Measurements from ENCODE around the gene MCC. TPM values are rescaled to one million over a fixed set of nuclear protein-coding genes. Genes with fewer than 3 reads are reported as not detected.

MCC gene
- total RNA-seq, 3 donors from 2014 or later (not counting 1 experiment from before 2014, with no cell fraction given) = 0.68 to 1.8 (median 1.4) TPM

- H3K4me1 ChIP-seq (ENCODE audit: control insufficient read depth, insufficient read depth, low read length) = no peaks in the 10 kb centered on the region
- intact Hi-C loops (cut with micrococcal nuclease) = no loop called here
Observed at GRCh38 chr5:113230711-113231652, 257.3 kb downstream of the MCC start.

GRCh38 chr5:113227798-113228197 is 260.5 kb downstream of the MCC start:
- no peak overlapping the region for H3K4me3 ChIP-seq (ENCODE audit: low read length)
- H3K27ac ChIP-seq (ENCODE audit: low read length) = no peak overlapping the region
- Mint-ChIP-seq H3K36me3 (no peaks in the 10 kb centered on the region), H3K9me3 (no peaks in the 10 kb centered on the region), H3K27me3 (ENCODE audit: low read depth in 2 of 2) (peaks cover 16 to 32% of the 10 kb centered on the region in 2 donors), H3K27ac (no peak overlapping the region), H3K4me3 (no peak overlapping the region), H3K4me1 (no peaks in the 10 kb centered on the region)
- intact Hi-C loops (cut with micrococcal nuclease) = no loop called here
- no peak for TF ChIP-seq CTCF (IDR thresholded peaks at IDR 0.05)
- H3K27me3 ChIP-seq (ENCODE audit: control insufficient read depth, insufficient read depth, low read length) = peaks cover 10% of the 10 kb centered on the region
- ATAC-seq = no peak
- no peak for DNase-seq
- 77% methylated on average over 3 of the region's 3 CpGs for WGBS (ENCODE audit: insufficient coverage)
- no peaks in the 10 kb centered on the region for H3K4me1 ChIP-seq (ENCODE audit: control insufficient read depth, insufficient read depth, low read length)
- no peaks in the 10 kb centered on the region for H3K36me3 ChIP-seq (ENCODE audit: control insufficient read depth, insufficient read depth, low read length)
- no peaks in the 10 kb centered on the region for H3K9me3 ChIP-seq (ENCODE audit: control insufficient read depth, insufficient read depth, low read length)

More at GRCh38 chr5:113230711-113231652, 257.3 kb downstream of the MCC start:
- Histone ChIP-seq H3K27ac (ENCODE audit: low read length) (no peak overlapping the region), H3K27me3 (ENCODE audit: control insufficient read depth, insufficient read depth, low read length) (peaks cover 10% of the 10 kb centered on the region), H3K36me3 (ENCODE audit: control insufficient read depth, insufficient read depth, low read length) (no peaks in the 10 kb centered on the region), H3K4me3 (ENCODE audit: low read length) (no peak overlapping the region), H3K9me3 (ENCODE audit: control insufficient read depth, insufficient read depth, low read length) (no peaks in the 10 kb centered on the region)
- no peak for TF ChIP-seq CTCF (IDR thresholded peaks at IDR 0.05)
- H3K27ac Mint-ChIP-seq = no peak overlapping the region
- H3K36me3 Mint-ChIP-seq = no peaks in the 10 kb centered on the region
- no peak for ATAC-seq
- WGBS (ENCODE audit: insufficient coverage) = 95% methylated on average over 3 of the region's 4 CpGs
- H3K27me3 Mint-ChIP-seq (ENCODE audit: low read depth in 2 of 2) = peaks cover 14 to 44% of the 10 kb centered on the region in 2 donors
- H3K4me3 Mint-ChIP-seq = no peak overlapping the region
- no peaks in the 10 kb centered on the region for H3K4me1 Mint-ChIP-seq
- DNase-seq = no peak
- H3K9me3 Mint-ChIP-seq = no peaks in the 10 kb centered on the region

GRCh38 chr5:113226116-113226736 is 262.0 kb downstream of the MCC start:
- Mint-ChIP-seq H3K4me1 (no peaks in the 10 kb centered on the region), H3K9me3 (no peaks in the 10 kb centered on the region), H3K4me3 (no peak overlapping the region), H3K27me3 (ENCODE audit: low read depth in 2 of 2) (peaks cover 20 to 33% of the 10 kb centered on the region in 2 donors), H3K27ac (no peak overlapping the region), H3K36me3 (no peaks in the 10 kb centered on the region)
- peaks cover 8% of the 10 kb centered on the region for H3K27me3 ChIP-seq (ENCODE audit: control insufficient read depth, insufficient read depth, low read length)
- H3K36me3 ChIP-seq (ENCODE audit: control insufficient read depth, insufficient read depth, low read length) = no peaks in the 10 kb centered on the region
- 95% methylated on average over 1 of the region's 1 CpG for whole genome bisulfite sequencing (ENCODE audit: insufficient coverage)
- intact Hi-C loops (cut with micrococcal nuclease) = no loop called here
- H3K4me1 ChIP-seq (ENCODE audit: control insufficient read depth, insufficient read depth, low read length) = no peaks in the 10 kb centered on the region
- DNase-seq = no peak
- H3K4me3 ChIP-seq (ENCODE audit: low read length) = no peak overlapping the region
- no peaks in the 10 kb centered on the region for H3K9me3 ChIP-seq (ENCODE audit: control insufficient read depth, insufficient read depth, low read length)
- H3K27ac ChIP-seq (ENCODE audit: low read length) = no peak overlapping the region
- no peak for ATAC-seq
- TF ChIP-seq CTCF (IDR thresholded peaks at IDR 0.05) = no peak

All from natural killer cell (primary cell).